Stimulated activated CD4-positive, alpha-beta T cell treated with anti-CD3 and anti-CD28 coated beads, Interleukin-4, amount 100 ng/mL, for 4 hours (primary cell): ENCODE data around the gene ZNF254.
"Not testable (repeated sequence)": the region's sequence is repeated elsewhere in the genome, so short reads cannot be mapped to it uniquely, and the experiment has no call there.

Experiments
- DNase-seq, 2 experiments: peaks; one replicate each; pipeline ENCODE4 v3.0.0-alpha.2; 2020

ZNF254 gene

DNA sequence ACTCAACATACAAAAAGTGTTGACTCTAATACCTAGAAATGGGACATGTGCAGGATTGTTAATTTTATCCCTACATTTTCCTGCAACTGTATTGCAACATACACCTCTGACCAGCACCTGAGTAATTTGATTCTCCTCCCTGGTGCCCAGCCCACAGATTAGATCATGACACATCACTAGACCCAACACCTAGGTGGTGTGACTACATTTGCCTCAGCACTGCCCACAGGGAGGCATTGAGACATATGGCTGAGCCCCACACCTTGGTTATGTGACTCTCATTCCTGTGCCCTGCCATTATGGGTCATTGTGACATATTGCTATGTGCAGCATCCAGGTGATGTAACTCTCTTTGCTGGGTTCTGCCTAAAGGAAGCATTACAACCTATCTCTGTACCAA lies 13.2 kb upstream of the ZNF254 start:
- DNase-seq: no peak

DNA sequence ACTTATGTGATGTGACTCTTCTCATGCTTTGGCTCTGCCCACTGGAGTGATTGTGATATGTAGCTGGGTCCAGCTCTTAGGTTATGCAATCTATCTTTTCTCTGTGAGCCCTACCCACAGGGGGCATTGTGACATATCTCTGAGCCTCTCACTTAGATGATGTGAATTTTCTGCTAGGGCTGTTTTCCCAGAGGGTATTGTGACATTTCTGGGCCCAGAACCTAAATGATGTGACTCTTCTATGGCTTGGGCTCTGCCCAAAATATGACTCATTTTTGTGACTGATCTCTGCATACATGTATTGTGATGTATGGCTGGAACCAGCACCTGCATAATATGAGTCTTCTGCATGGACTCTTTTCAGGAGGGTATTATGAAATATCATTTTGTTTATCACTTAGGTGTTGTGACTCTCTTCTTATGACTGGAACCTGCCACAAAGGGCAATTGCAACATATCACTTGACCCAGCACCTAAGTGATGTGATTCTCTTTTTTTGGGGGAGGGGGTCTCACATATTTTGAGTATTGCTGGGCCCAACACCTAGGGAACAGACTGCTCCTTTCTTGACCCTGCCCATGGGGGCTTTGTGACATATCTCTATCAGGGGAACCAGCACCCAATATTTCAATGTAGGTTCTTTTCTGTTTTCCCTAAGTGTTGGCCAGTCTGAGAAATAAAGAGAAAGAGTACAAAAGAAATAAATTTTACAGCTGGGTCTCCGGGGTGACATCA lies 12.1 kb upstream of the ZNF254 start:
- DNase-seq: no peak

DNA sequence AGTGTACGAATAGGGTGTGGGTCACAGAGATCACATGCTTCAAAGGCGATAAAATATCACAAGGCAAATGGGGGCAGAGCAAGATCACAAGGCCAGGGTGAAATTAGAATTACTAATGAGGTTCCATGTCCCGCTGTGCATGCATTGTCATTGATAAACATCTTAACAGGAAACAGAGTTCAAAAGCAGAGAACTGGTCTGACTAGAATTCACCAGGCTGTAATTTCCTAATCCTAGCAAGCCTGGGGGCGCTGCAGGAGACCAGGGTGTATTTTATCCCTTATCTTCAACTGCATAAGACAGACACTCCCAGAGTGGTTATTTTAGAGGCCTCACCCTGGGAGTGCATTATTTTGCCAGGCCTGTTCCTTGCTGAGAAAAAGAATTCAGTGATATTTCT lies 11.5 kb upstream of the ZNF254 start:
- DNase-seq: not testable (repeated sequence)

DNA sequence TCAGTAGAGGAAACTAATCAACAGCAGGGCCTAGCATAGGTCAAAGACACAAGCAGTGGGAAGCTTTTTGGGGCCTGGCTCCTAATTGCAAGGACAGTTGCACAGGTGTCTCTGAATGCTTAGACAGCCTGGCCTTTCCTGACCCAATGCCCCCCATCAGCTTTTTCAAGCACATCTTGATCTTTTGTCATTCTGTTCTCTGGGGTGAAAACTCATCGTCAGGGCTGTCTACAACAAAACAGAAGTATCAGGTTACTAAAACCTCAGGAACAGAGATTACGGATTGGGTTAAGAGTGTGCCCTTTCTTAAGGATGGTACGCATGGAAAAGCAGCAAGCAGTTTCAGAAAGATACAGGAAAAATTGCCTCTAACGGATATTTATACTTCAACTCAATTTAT lies 8.3 kb upstream of the ZNF254 start:
- no peak for DNase-seq

DNA sequence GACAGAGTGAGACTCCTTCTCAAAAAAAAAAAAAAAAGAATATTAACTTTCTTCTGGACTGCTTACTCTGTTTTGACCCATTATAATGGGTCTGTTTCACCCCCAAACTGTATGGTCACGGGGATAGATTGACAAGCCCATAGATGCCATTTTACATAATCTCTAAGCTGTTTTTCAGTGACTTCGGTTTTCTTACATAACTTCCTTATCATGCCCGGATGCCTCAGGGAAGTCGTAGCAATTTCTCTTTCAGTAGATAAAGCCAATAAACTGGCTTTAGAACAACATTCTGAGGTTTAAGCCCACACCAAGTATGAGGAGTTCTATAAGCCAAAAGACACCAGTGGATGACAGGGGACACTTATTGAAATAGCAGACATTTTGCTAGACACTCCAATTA lies 5.9 kb upstream of the ZNF254 start:
- DNase-seq: no peak

DNA sequence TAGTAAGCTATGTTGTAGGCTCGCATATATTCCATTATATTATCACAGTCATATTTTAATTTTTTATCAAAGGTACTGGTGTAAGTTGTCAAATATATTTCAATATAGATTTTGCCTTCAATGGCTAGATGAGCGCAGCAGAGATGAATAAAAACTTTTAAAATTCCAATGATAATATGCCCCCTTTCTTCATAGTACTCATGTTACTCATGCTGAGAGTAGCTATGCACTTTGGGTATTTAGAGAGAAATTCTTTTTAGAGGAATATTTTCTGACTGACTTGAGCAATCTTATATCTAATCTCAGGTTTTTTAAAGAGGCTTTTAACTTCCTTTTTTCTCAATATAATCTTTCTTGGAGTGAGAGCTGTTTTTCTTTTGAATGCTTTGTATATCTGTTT lies 11.4 kb downstream of the ZNF254 start:
- no peak for DNase-seq

DNA sequence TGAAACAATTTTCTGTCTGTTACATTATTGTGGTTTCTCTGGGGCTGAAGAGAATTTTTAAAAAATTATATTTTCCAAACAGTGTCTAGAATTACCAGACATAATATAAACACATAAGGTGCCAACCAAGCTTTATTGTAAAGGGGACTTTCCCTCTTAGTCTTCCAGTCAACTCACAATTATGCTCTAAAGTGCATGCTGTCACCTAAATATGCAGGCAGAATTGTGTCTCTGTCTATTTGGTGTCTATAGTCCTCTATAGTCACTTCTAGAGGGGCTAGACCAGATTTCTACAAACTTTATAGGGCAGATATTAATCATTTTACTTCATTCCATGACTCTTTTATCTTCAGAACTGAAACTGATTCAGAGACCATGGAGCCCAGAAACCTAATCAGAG lies 12.8 kb downstream of the ZNF254 start:
- DNase-seq: no peak

DNA sequence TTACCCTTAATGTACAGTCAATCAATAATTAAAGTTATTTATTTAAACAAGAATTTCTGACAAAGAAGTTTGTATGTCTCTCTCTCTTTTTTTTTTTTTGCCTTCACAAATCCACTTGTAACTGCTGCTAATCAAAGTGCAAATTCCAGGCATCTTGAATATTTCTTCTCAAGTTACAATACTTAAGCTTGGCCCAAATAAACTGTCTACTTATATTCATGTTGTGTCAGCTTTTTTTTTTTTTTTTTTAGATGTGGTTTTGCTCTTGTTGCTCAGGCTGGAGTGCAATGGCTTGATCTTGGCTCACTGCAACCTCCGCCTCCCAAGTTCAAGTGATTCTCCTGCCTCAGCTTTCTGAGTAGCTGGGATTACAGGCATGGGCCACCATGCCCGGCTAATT lies 13.6 kb downstream of the ZNF254 start:
- DNase-seq: not testable (repeated sequence)

DNA sequence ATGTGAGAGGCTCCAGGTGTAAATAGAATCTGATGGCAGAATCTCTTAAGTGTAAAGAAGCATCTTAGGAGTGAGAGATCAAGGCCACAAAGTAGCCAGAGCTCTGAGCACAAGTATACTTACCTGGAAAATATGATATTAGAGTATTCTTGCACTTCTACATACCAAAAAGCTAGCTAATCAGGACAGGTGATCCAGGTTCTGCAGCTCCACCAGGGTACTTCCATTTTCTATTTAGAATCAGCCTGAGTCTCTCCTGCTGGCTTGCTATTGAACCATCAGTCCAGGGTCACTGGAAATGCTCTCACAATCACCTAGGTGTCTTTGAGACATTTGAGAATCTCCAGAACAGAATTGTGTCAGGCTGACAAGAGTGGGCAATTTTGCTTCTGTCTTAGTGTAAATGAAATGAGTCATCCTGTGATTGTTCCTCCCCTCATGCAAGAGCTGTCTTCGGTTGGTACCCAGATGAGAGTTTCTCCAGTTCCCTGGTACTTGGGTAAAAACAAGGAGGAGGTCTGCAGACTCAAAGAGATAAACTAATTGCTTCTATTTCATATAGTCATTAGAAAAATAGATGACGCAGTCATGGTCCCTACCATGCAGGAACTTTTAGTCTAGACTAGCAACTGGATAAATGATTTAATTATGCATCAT lies 14.6 kb downstream of the ZNF254 start:
- DNase-seq: no peak

DNA sequence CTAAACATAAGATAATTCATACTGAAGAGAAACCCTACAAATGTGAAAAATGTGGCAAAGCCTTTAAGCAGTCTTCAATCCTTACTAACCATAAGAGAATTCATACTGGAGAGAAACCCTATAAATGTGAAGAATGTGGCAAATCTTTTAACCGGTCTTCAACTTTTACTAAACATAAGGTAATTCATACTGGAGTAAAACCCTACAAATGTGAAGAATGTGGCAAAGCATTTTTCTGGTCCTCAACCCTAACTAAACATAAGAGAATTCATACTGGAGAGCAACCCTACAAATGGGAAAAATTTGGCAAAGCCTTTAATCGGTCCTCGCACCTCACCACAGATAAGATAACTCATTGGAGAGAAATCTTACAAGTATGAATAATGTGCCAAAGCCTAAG lies 40.6 kb downstream of the ZNF254 start:
- no peak for DNase-seq

DNA sequence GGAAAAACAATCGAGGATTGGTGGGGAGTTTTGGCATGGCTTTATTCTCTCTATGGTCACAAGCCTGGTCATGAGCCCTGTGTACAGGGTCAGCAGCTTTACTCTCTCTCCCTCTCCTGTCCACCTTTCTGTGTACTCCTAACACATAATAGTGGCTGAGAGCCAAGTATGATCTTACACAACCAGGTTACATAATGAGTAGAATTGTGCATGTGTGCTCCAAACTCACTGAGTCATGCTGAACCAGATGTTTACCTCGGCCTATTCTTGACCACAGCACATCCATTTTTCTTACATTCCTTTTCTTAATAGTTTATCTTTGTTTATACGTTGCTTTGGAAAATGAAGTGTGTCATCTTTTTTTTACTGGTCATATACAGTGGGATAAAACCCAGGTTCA lies 53.1 kb downstream of the ZNF254 start:
- DNase-seq: no peak

DNA sequence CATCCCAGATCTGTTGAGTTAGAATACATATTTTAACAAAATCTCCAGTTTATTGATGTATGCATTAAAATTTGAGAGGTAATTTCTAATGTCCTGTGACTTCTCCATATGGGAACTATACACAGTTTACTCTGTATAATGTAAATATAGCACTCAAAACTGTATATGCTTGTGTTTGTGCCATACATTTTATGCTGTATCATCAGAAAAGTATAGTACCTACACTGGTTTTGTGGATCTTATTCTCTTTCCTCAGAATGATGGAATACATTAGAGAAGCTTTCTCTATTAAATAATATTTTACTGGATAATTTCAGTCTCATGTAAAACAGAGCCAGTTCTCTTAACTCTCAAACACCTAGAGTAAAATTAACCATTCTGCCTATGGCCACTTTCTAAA lies 53.6 kb downstream of the ZNF254 start:
- DNase-seq: no peak

DNA sequence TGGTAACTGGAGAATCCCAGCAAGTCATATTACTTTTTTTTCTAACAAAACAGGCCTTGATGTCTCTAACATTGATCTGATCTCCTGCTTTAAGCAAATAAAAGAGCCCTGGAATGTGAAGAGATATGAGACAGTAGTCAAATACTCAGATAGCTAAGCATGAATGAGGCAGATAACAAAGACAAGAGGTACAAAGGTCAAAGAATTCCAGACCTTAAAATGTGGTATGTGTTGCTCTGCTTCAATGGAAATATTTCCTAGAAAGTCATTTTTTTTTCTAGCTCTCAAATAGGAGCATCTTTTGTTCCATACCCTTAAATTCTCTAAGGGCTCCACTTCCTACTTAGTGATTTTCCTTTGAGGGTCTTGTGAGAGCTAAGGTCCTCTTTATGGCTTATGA lies 54.6 kb downstream of the ZNF254 start:
- no peak for DNase-seq

DNA sequence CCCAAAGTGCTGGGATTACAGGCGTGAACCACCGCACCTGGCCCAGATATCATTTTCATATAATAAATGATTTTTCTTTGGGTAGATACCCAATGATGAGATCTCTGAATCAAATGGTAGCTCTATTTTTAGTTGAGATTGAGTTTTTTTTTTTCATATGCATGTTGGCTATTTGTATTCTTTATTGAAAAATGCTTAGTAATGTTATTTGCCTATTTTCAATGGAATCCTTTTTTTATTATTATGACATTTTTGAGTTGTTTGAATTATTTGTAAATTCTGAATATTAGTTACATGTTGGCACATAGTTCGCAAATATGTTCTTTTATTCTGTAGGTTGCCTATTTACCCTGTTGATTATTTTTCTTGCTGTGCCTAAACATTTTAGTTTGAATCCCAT lies 55.8 kb downstream of the ZNF254 start:
- no peak for DNase-seq

DNA sequence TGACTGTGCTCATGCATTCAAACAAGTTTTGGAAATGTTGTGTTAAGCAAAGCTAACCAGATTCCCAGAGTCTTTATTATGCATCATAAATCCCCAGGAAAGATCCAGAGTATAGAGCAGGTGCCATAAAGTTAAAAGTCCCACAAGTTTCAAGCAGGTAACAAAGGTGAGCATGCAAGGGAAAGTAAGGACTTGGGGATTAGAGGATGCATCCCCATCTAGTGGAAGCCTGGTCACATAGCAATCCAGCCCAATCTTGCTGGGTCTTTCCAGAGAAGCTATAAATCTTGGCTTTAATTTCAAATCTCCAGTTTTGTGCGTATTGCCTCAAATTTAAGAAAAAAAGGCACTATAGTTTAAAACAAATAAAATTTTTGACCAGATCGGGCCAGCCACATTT lies 72.7 kb downstream of the ZNF254 start:
- no peak for DNase-seq

DNA sequence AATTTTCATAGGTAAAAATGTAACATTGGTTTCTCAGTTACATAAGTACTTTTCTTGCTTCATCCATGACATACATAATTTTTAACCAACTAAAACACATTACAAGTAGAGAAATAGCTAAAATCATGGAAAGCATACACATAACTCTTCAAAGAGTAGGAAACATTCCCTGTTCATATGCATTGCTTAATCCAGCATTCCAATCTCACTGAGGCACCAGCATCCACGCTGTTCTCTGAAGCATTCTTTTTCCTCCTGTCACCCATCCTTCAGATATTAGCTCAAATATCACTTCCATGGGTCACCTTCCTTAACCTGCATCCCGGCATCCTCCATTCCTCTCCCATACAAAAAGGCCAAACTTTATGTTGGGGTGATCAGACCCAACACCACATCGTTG lies 79.1 kb downstream of the ZNF254 start:
- DNase-seq: no peak

DNA sequence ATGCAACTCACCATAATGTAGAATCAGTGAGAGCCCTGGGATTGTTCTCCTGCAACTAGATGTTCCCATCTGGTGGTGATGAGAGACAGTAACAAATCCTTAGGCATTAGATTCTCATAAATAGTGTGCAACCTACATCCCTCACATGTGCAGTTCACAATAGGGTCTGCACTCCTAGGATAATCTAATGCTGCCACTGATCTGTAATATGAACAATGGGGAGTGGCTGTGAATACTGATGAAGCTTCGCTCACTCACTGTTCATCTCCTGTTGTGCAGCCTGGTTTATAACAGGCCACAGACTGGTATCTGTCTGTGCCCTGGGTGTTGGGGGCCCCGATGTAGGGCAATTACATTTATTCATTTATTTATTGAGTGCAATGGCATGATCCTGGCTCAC lies 86.9 kb downstream of the ZNF254 start:
- DNase-seq: no peak

DNA sequence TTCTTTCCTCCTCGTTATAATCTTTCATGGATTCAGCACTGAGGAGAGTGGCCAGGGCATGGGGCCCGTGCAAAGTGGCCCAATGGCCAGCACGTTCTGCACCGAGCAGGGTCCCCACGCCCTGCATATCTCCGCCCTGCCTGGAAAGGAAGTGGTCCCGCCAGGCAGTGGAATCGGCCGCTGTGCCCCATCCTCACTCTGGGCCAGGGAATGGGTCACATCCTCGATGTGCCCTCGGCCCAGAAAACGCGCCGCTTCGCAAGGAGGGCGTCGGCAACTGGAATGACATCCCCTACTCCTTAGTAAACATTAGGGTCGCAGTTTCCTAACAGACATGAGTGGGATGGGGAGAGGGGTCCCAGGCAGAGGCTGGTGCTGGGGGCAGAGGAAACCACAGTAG lies 90.7 kb downstream of the ZNF254 start:
- DNase-seq: no peak

DNA sequence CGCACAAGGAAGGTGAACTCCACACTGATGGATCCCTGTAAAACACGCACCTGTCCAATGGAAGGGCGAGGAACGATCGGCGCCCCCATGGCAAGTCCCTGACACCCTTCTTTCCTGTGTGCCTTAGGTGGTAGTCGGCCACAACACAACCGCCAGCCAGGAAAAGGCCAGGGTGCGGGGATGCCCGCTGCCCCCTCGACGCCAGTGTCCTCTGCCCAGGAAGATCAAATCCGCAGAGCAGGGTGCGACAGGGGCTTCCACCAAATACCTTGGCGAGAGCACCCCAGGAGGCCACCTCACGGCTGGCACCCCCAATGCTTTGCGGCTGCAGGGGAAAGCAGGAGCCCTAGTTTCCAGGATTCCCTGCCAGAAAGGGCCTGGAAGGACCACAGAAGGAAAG lies 91.2 kb downstream of the ZNF254 start:
- DNase-seq: no peak
